ENCODE measurements around the gene CCDC144A. TPM values are rescaled to one million over a fixed set of nuclear protein-coding genes. Genes with fewer than 3 reads are reported as not detected.
"Not testable (repeated sequence)": the region's sequence is repeated elsewhere in the genome, so short reads cannot be mapped to it uniquely, and the experiment has no call there.

CCDC144A gene
- total RNA-seq, 4 donors from 2014 or later = 0.29 to 27.3 (median 12.3) TPM

GRCh38 chr17:16814439-16814838, 124.4 kb downstream of the CCDC144A start:
- intact Hi-C loops (cut with DNase I; ENCODE audit: low total_unique reads) = no loop called here
- no peaks in the 10 kb centered on the region for H3K9me3 ChIP-seq
- H3K36me3 ChIP-seq = no peaks in the 10 kb centered on the region
- H3K4me3 ChIP-seq = no peak overlapping the region
- TF ChIP-seq CTCF (IDR thresholded peaks at IDR 0.05) (no peak), POLR2A (IDR thresholded peaks at IDR 0.05) (no peak)
- DNase-seq = no peak
- no peaks in the 10 kb centered on the region for H3K4me1 ChIP-seq
- H3K27me3 ChIP-seq = no peaks in the 10 kb centered on the region
- H3K27ac ChIP-seq = no peak overlapping the region

GRCh38 chr17:16817201-16817600, 127.2 kb downstream of the CCDC144A start:
- intact Hi-C loops (cut with DNase I; ENCODE audit: low total_unique reads) = no loop called here

GRCh38 chr17:16817940-16818339, 127.9 kb downstream of the CCDC144A start:
- H3K27me3 ChIP-seq; H3K4me1 ChIP-seq; H3K4me3 ChIP-seq; H3K36me3 ChIP-seq; H3K27ac ChIP-seq; H3K9me3 ChIP-seq; intact Hi-C loops (cut with DNase I; ENCODE audit: low total_unique reads); DNase-seq: not testable (repeated sequence)

More at GRCh38 chr17:16817201-16817600, 127.2 kb downstream of the CCDC144A start:
- Histone ChIP-seq H3K36me3 (no peaks in the 10 kb centered on the region), H3K27me3 (no peaks in the 10 kb centered on the region), H3K4me1 (no peaks in the 10 kb centered on the region), H3K9me3 (no peaks in the 10 kb centered on the region), H3K4me3 (no peak overlapping the region), H3K27ac (no peak overlapping the region)
- no peak for DNase-seq
- TF ChIP-seq POLR2A (IDR thresholded peaks at IDR 0.05) (no peak), CTCF (IDR thresholded peaks at IDR 0.05) (no peak)

- DNase-seq = no peak
- intact Hi-C loops (cut with DNase I; ENCODE audit: low total_unique reads) = no loop called here
- no peaks in the 10 kb centered on the region for H3K27me3 ChIP-seq
- no peaks in the 10 kb centered on the region for H3K9me3 ChIP-seq
- no peak overlapping the region for H3K4me3 ChIP-seq
- TF ChIP-seq POLR2A (IDR thresholded peaks at IDR 0.05) (no peak), CTCF (IDR thresholded peaks at IDR 0.05) (no peak)
- no peak overlapping the region for H3K27ac ChIP-seq
- H3K4me1 ChIP-seq = no peaks in the 10 kb centered on the region
- no peaks in the 10 kb centered on the region for H3K36me3 ChIP-seq
Observed at GRCh38 chr17:16818340-16818739, 128.3 kb downstream of the CCDC144A start.

GRCh38 chr17:16818821-16819683, 129.0 kb downstream of the CCDC144A start:
- no peaks in the 10 kb centered on the region for H3K9me3 ChIP-seq
- intact Hi-C loops (cut with DNase I; ENCODE audit: low total_unique reads) = no loop called here
- DNase-seq = no peak

More at GRCh38 chr17:16818821-16819683, 129.0 kb downstream of the CCDC144A start:
- Histone ChIP-seq H3K27me3 (no peaks in the 10 kb centered on the region), H3K27ac (no peak overlapping the region), H3K36me3 (no peaks in the 10 kb centered on the region), H3K4me1 (no peaks in the 10 kb centered on the region), H3K4me3 (no peak overlapping the region)
- TF ChIP-seq POLR2A (IDR thresholded peaks at IDR 0.05) = no peak
- no peak for TF ChIP-seq CTCF (IDR thresholded peaks at IDR 0.05)

All from uterus (tissue), 4 donors.